ENCODE results near the gene TUNAR. TPM values are rescaled to one million over a fixed set of nuclear protein-coding genes. Genes with fewer than 3 reads are reported as not detected.

TUNAR gene
- total RNA-seq, 1 experiment from 2014 or later: 0.34 TPM

Other genes starting within 250 kb of the TUNAR start
- 0.11 and 0.42 TPM in 2 replicates for gene TCL1B, start 190.4 kb upstream of the TUNAR start, total RNA-seq (2014; rRNA removed; shearing (Covaris generic))
- 5.5 and 12.2 TPM in 2 replicates for gene TCL1A, start 162.7 kb upstream of the TUNAR start, total RNA-seq (2014; rRNA removed; shearing (Covaris generic))
- 3.7 and 5.9 TPM in 2 replicates for gene C14orf132, start 162.5 kb downstream of the TUNAR start, total RNA-seq (2014; rRNA removed; shearing (Covaris generic))

Measured in Daoy (cell line).